NCI-H82 treated with DMSO at 0.1 percent for 48 hours (cell line): ENCODE data around the gene CREBL2.
A peak's percentile ranks its signal among the peaks of the same experiment; 100 is the strongest.
"Not testable (repeated sequence)": the region's sequence is repeated elsewhere in the genome, so short reads cannot be mapped to it uniquely, and the experiment has no call there.

Experiments
- DNase-seq: peaks from one replicate; lab custom pipeline; 2025; ENCODE audit not compliant: unreplicated experiment; lab: John Stamatoyannopoulos, UW

CREBL2 gene

DNA sequence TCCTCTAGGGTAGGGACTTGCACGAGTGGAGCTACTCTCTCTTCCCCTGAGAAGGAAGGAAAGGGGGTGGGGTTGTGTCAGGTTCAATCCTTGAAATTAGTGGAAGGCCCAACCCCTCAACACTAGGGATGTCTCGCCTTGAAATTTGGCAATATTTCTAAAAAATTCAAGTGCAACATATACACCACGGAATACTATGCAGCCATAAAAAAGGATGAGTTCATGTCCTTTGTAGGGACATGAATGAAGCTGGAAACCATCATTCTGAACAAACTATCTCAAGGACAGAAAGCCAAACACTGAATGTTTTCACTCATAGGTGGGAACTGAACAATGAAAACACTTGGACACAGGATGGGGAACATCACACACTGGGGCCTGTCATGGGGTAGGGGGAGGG is 15.1 kb upstream of the CREBL2 start:
- not testable (repeated sequence) for DNase-seq

DNA sequence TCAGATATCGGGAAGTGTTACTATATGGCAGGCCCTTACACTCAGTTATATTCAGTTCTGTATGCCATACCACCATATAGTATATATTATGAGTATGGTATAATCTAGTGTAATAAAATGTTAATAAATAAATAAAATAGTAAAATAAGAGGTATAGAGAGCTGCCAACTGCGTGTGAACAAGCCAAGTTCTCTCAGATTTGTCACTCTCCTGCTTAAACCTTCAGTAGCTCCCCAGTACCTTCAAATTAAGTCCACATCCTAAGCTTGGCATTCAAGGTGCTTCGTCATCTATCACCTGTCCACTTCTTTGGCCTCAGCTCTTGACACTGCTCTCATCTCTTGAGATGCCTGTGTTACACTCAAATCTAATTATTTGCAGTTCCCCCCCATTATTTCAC is 12.8 kb upstream of the CREBL2 start:
- no peak for DNase-seq

- no peak for DNase-seq
These were observed 11.7 kb upstream of the CREBL2 start for GRCh38 chr12:12599750-12600643.

DNA sequence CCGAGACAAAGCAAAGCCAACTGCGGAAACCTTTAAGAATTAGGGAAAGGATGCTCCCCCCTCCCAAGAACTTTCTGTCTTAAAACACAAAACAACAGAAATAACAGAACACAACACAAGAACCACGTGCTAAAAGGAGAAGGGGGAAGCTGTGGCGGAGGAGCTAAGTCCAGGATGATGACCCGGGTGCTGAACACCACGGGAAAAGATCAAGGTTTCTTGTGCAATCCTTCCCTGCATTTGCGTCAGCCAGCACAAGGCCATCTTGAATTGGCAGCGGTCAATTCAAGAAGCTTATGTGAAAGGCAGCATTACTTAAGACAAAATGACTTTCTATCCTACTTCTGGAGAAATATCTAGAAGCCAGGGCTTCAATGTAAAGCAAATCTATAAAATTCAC is 11.0 kb upstream of the CREBL2 start:
- DNase-seq = no peak

DNA sequence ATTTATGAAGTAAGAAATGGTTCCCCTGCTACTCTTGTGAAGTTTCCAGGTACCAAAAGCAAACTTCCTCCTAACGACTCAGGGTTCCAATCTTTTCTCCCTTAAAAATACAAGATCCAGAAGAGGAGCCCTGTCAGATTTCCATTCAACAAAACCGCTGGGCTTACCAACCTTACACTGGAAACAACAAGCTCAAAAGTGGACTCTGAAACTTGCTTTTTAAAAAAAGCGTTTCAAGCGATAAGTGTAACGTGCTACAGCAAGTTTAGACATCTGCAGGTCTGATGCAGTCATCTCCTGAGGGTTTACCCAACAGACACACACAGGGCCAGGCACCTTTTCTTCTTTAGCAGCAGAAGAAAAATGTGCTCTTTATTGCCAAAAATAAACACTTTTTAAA is 6.9 kb upstream of the CREBL2 start:
- DNase-seq = no peak

DNA sequence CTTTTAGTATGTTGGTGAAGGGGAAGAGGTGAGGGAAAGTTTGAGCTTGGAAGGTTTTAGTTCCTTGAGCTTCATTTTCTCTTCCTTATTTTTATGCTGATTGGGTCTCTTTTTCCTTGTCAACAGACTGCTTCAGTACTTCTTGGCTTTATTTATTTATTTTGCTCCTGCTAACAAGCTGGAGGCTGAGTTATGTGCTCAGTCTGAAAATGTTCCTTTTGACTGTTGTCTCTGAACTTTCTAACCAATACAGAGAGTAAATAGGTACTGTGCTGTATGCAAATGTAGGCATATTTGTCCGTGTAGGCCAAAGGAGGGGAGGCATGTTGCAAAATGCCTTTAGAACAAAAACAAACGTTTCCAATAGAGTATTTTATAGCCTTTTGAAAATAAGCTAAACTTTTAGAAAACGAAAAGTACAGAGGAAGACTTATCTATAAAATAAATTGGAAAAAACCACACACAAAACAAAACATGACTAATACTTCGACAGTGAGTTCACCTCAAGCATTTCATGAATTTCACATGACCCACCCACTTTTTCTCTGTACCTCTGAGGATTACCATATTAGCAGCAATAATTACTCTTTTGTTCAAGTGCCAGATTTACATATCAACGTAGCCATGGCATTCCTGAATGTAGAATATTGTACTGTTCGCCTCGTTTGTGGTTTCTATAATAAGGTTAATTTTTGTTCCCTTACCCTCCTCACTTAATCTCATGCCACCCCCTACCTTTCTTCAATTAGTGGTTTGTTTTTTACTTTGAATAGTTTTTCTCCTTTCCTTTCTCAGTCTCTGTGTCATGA is 4.7 kb upstream of the CREBL2 start:
- no peak for DNase-seq

DNA sequence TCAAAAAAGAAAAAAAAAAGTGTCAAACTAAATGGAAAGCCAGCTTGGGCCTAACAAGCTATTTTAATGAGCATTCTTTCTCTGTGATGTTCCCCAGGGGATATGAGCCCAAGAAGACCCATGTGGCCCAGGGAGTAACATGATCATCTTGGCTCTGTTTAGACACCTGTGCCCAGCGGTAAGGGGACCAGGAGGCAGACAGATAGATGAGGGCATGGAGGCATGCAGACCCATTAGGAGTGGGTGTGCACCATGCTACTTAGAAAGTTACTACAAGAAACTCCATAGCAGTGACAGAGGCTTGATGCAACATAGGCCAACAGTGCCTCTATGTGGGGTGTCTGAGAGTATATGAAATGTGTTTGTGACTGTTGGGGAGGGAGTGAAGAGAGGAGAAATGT is 3.1 kb upstream of the CREBL2 start:
- no peak for DNase-seq

GRCh38 chr12:12609692-12610091 is 2.0 kb upstream of the CREBL2 start:
- DNase-seq = no peak

DNA sequence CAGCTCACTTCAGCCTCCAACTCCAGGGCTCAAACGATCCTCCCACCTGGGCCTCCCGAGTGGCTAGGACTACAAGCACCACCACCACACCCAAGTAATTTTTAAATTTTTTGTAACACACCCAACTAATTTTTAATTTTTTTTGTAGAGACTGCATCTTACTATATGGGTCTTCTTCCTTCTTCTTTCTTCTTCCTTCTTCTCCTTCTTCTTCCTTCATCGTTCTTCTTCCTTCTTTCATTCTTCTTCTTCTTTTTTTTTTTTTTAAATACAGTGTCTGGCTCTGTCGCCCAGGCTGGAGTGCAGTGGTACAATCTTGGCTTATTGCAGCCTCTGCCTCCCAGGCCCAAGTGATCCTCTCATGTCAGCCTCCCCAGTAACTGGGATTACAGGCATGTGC is 965 bp upstream of the CREBL2 start:
- no peak for DNase-seq

- DNase-seq = peak; percentile 2
These were observed 682 bp downstream of the CREBL2 start for GRCh38 chr12:12612358-12612757.

GRCh38 chr12:12613344-12613743 is 1.7 kb downstream of the CREBL2 start:
- peak; percentile 41 for DNase-seq

GRCh38 chr12:12614342-12614741 is 2.7 kb downstream of the CREBL2 start:
- no peak for DNase-seq

GRCh38 chr12:12616512-12617310 is 5.0 kb downstream of the CREBL2 start:
- DNase-seq = peak; percentile 28

DNA sequence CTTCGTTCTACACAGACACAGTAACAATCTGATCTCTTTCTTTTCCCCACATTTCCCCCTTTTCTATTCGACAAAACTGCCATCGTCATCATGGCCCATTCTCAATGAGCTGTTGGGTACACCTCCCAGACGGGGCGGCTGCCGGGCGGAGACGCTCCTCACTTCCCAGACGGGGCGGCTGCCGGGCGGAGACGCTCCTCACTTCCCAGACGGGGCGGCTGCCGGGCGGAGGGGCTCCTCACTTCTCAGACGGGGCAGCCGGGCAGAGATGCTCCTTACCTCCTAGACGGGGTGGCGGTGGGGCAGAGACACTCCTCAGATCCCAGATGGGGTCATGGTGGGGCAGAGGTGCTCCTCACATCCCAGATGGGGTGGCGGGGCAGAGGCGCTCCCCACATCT is 6.4 kb downstream of the CREBL2 start:
- DNase-seq = not testable (repeated sequence)

DNA sequence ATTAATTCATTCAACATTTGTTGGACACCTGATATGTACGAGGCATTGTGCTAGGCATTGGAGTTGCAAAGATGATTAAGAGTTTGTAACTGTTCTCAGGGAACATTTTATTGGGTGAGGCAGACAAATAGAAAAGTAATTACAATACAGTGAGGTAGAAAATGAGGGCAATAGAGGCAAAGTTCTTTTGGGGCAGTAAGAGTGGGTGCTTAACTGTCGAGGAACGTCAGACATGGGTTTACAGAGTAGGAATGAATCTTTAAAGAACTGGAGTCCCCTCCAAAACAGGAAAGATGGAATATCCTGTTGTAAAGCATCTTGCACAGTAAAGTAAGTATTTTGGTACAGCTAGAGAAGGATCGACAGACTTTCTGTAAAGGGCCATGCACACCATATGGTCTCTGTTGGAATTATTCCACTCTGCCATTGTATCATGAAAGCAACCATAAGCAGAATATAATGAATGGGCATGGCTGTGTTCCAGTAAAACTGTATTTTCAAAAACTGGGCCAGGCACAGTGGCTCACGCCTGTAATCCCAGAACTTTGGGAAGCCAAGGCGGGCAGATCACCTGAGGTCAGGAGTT is 9.1 kb downstream of the CREBL2 start:
- no peak for DNase-seq

- DNase-seq = no peak
These were observed 10.7 kb downstream of the CREBL2 start for GRCh38 chr12:12622418-12622817.

- DNase-seq = no peak
These were observed 12.9 kb downstream of the CREBL2 start for GRCh38 chr12:12624498-12624992.

GRCh38 chr12:12626471-12626870 is 14.8 kb downstream of the CREBL2 start:
- DNase-seq = no peak

DNA sequence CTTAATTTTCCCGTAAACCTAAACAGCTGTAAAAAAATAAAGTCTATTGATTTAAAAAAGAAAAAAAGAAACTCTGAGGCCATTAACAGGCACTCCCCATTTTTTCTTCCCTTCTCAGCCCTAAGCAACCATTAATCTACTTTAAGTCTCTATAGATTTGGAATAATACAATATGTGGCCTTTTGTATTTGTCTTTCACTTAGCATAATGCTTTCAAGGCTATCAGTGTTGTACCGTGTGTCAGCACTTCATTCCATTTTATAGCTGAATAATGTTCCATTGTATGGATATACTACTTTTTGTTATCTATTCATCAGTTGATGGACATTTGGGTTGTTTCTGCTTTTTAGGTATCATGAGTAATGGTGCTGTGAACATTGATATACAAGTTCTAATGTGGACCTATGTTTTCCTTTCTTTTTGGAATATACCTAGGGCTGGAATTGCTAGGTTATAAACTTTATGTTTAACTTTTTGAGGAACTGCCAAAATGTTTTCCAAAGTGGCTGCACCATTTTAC is 15.7 kb downstream of the CREBL2 start:
- DNase-seq = no peak

GRCh38 chr12:12628013-12628412 is 16.3 kb downstream of the CREBL2 start:
- DNase-seq = no peak

- DNase-seq = no peak
These were observed 19.2 kb downstream of the CREBL2 start for GRCh38 chr12:12630850-12631249.
